H1 (cell line): ENCODE measurements around the gene JMJD7. TPM values are rescaled to one million over a fixed set of nuclear protein-coding genes. Genes with fewer than 3 reads are reported as not detected.

Experiments used
- CTCF ChIA-PET: fragments of 300-600 bp; sonication (Branson Sonifier 250); formaldehyde crosslinking; loops from one replicate; lab custom pipeline; 2021; ENCODE audit not compliant: partially characterized antibody; lab: Charles Lee
- POLR2A ChIA-PET: fragments of 300-600 bp; sonication (Branson Sonifier 250); formaldehyde crosslinking; loops from one replicate; lab custom pipeline; 2021; ENCODE audit warnings: inconsistent platforms; ENCODE audit not compliant: partially characterized antibody; lab: Charles Lee
- DNase-seq, 2 experiments: peaks; one replicate each; pipeline versions ENCODE4 v3.0.0 to v3.0.0-alpha.2; 2010 to 2022; ENCODE audit warnings: low spot score in 2 of 2, low read depth in 1 of 2, mixed read lengths in 1 of 2
- FAIRE-seq: peaks from 2 replicates; lab custom pipeline; 2011; peaks lifted over from hg19 to GRCh38; lab: Jason Lieb, UNC
- H2AFZ ChIP-seq: 2 replicates; pipeline ENCODE4 v1.8.1; 2012; ENCODE audit warnings: low read length, inconsistent platforms
- H2AK5ac ChIP-seq: 2 replicates; pipeline ENCODE4 v1.6.1; 2013; ENCODE audit warnings: low read depth, low read length
- H2BK120ac ChIP-seq: replicated peaks from 2 replicates; pipeline ENCODE3; 2013; ENCODE audit warnings: low read depth, low read length, inconsistent platforms
- H2BK12ac ChIP-seq: 2 replicates; pipeline ENCODE4 v1.6.1; 2013; ENCODE audit warnings: low read depth, low read length
- H2BK15ac ChIP-seq: 2 replicates; pipeline ENCODE4 v1.6.1; 2013; ENCODE audit warnings: low read length
- H2BK20ac ChIP-seq: 2 replicates; pipeline ENCODE4 v1.6.1; 2013; ENCODE audit warnings: low read length
- H2BK5ac ChIP-seq: 2 replicates; pipeline ENCODE4 v1.6.1; 2013; ENCODE audit warnings: low read depth, low read length
- H3K14ac ChIP-seq: 2 replicates; pipeline ENCODE4 v1.6.1; 2013; ENCODE audit warnings: inconsistent platforms; ENCODE audit not compliant: insufficient read length
- H3K18ac ChIP-seq: 2 replicates; pipeline ENCODE4 v1.6.1; 2013; ENCODE audit warnings: low read length; ENCODE audit errors: extremely low read depth
- H3K23ac ChIP-seq: 2 replicates; pipeline ENCODE4 v1.6.1; 2013; ENCODE audit warnings: inconsistent platforms; ENCODE audit not compliant: insufficient read length
- H3K23me2 ChIP-seq: 2 replicates; pipeline ENCODE4 v1.6.1; 2013; ENCODE audit warnings: low read depth, low read length
- H3K27ac ChIP-seq: 2 replicates; pipeline ENCODE4 v1.6.1; 2011; ENCODE audit warnings: low read depth, low read length, inconsistent platforms
- H3K27me3 ChIP-seq, 4 experiments: replicated peaks in 1 of 4; 1 replicate in 1 of 4; 2 replicates in 3 of 4; pipeline versions ENCODE4 v1.6.1 to v1.8.1; 2011 to 2013; ENCODE audit warnings: low read length in 3 of 4, mild to moderate bottlenecking in 3 of 4, inconsistent platforms in 2 of 4, mixed read lengths in 2 of 4, moderate library complexity in 1 of 4; ENCODE audit not compliant: control insufficient read depth in 3 of 4, insufficient read depth in 3 of 4; ENCODE audit errors: extremely low read depth in 1 of 4
- H3K36me3 ChIP-seq, 4 experiments: 2 replicates each; pipeline versions ENCODE4 v1.6.1 to v1.8.1; 2011 to 2013; ENCODE audit warnings: mild to moderate bottlenecking in 4 of 4, low read length in 3 of 4, moderate library complexity in 2 of 4, control low read depth in 1 of 4, inconsistent platforms in 1 of 4; ENCODE audit not compliant: insufficient read depth in 4 of 4, control insufficient read depth in 2 of 4
- H3K4ac ChIP-seq: replicated peaks from 2 replicates; pipeline ENCODE3; 2013; ENCODE audit warnings: low read length, low read depth, mixed read lengths, inconsistent platforms; ENCODE audit not compliant: insufficient read length
- H3K4me1 ChIP-seq, 4 experiments: replicated peaks in 1 of 4; 1 replicate in 1 of 4; 2 replicates in 3 of 4; pipeline versions ENCODE4 v1.6.1 to v1.8.1; 2011 to 2013; ENCODE audit warnings: low read length in 3 of 4, inconsistent platforms in 2 of 4, mixed read lengths in 1 of 4; ENCODE audit not compliant: insufficient read depth in 4 of 4, control insufficient read depth in 3 of 4
- H3K4me2 ChIP-seq, 2 experiments: 2 replicates each; pipeline versions ENCODE4 v1.6.1 to v1.8.1; 2011 to 2013; ENCODE audit warnings: low read depth in 2 of 2, low read length in 2 of 2, control low read depth in 1 of 2, inconsistent platforms in 1 of 2, mild to moderate bottlenecking in 1 of 2; ENCODE audit not compliant: insufficient read depth in 1 of 2
- H3K4me3 ChIP-seq, 4 experiments: fragments of 200-600, 300-600 bp in 1 of 4; sonication (generic), shearing (Covaris generic), sonication (Bioruptor Twin) in 1 of 4; 2 replicates each; pipeline versions ENCODE4 v1.5.1 to v1.8.1; 2011 to 2016; ENCODE audit warnings: low read length in 4 of 4, low read depth in 3 of 4, control low read depth in 2 of 4, inconsistent platforms in 2 of 4, mild to moderate bottlenecking in 2 of 4, mixed read lengths in 1 of 4, moderate library complexity in 1 of 4; ENCODE audit not compliant: insufficient read depth in 2 of 4; ENCODE audit errors: extremely low read depth in 1 of 4
- H3K56ac ChIP-seq: replicated peaks from 2 replicates; pipeline ENCODE3; 2013; ENCODE audit warnings: low read depth, mild to moderate bottlenecking, mixed read lengths, low read length, inconsistent platforms; ENCODE audit not compliant: insufficient read length
- H3K79me1 ChIP-seq: 2 replicates; pipeline ENCODE4 v1.6.1; 2013; ENCODE audit warnings: low read depth, low read length, control low read depth
- H3K79me2 ChIP-seq, 2 experiments: 2 replicates each; pipeline versions ENCODE4 v1.6.1 to v1.8.1; 2012 to 2013; ENCODE audit warnings: low read length in 2 of 2, mild to moderate bottlenecking in 2 of 2, inconsistent platforms in 1 of 2; ENCODE audit not compliant: insufficient read depth in 2 of 2, control insufficient read depth in 1 of 2
- H3K9ac ChIP-seq, 4 experiments: replicated peaks in 1 of 4; 1 replicate in 1 of 4; 2 replicates in 3 of 4; pipeline versions ENCODE4 v1.6.1 to v1.8.1; 2011 to 2013; ENCODE audit warnings: low read depth in 3 of 4, low read length in 3 of 4, control low read depth in 2 of 4, mild to moderate bottlenecking in 2 of 4, moderate library complexity in 2 of 4, inconsistent platforms in 1 of 4; ENCODE audit errors: extremely low read depth in 1 of 4
- H3K9me3 ChIP-seq, 2 experiments: 2 replicates each; pipeline versions ENCODE4 v1.6.1 to v1.8.1; 2012 to 2013; ENCODE audit warnings: mild to moderate bottlenecking in 2 of 2, moderate library complexity in 2 of 2, control low read depth in 1 of 2, inconsistent platforms in 1 of 2, low read depth in 1 of 2, low read length in 1 of 2, mixed read lengths in 1 of 2; ENCODE audit not compliant: insufficient read depth in 2 of 2
- H4K20me1 ChIP-seq, 2 experiments: replicated peaks in 1 of 2; 2 replicates each; pipeline versions ENCODE3 to v1.8.1; 2011 to 2013; ENCODE audit warnings: inconsistent platforms in 2 of 2, low read length in 2 of 2, mild to moderate bottlenecking in 1 of 2; ENCODE audit not compliant: insufficient read depth in 2 of 2, control insufficient read depth in 1 of 2
- H4K5ac ChIP-seq: 2 replicates; pipeline ENCODE4 v1.6.1; 2013; ENCODE audit warnings: low read length, low read depth, mixed read lengths, inconsistent platforms; ENCODE audit not compliant: insufficient read length
- H4K8ac ChIP-seq: 2 replicates; pipeline ENCODE4 v1.8.0; 2013; ENCODE audit warnings: mild to moderate bottlenecking, moderate library complexity, low read length, inconsistent platforms; ENCODE audit not compliant: insufficient read depth; ENCODE audit errors: extremely low read depth
- H4K91ac ChIP-seq: replicated peaks from 2 replicates; pipeline ENCODE3; 2013; ENCODE audit warnings: low read length, mixed read lengths, inconsistent platforms; ENCODE audit not compliant: insufficient read length
- ATF3 ChIP-seq: IDR thresholded peaks from 2 replicates; pipeline ENCODE4 v1.6.1; 2011; ENCODE audit warnings: low read depth, mild to moderate bottlenecking, low read length; ENCODE audit not compliant: insufficient read depth
- CTCF ChIP-seq, 3 experiments: IDR thresholded peaks; 1 replicate in 2 of 3; 2 replicates in 1 of 3; pipeline versions ENCODE4 v1.5.1 to v1.6.1; 2011; ENCODE audit warnings: low read length in 3 of 3, mild to moderate bottlenecking in 3 of 3, inconsistent platforms in 2 of 3, low read depth in 1 of 3, moderate library complexity in 1 of 3; ENCODE audit not compliant: insufficient read depth in 1 of 3; ENCODE audit errors: control extremely low read depth in 1 of 3
- KDM1A ChIP-seq: fragments of 200-600, 300-600 bp; sonication (generic); IDR thresholded peaks from 2 replicates; pipeline ENCODE4 v1.7.1; 2016; ENCODE audit warnings: mild to moderate bottlenecking, low read length, borderline replicate concordance
- RAD21 ChIP-seq, 2 experiments: IDR thresholded peaks in 1 of 2; conservative IDR thresholded peaks in 1 of 2; 2 replicates each; pipeline ENCODE4 v1.6.1; 2011; ENCODE audit warnings: low read depth in 2 of 2, low read length in 2 of 2, improper control_type of control experiment in 1 of 2, inconsistent platforms in 1 of 2, mild to moderate bottlenecking in 1 of 2, moderate library complexity in 1 of 2
- WGBS, 2 experiments: shearing (Covaris generic) in 1 of 2; methylation state at CpG; one replicate each; pipeline versions ENCODE4 v1.1.6 to v1.1.7; 2013 to 2015; ENCODE audit warnings: low lambda C conversion rate in 2 of 2, mixed read lengths in 2 of 2, inconsistent platforms in 1 of 2, low coverage in 1 of 2, missing lambda C conversion rate in 1 of 2; ENCODE audit not compliant: insufficient replicate concordance in 2 of 2, insufficient coverage in 1 of 2, insufficient read length in 1 of 2; ENCODE audit errors: extremely low coverage in 1 of 2, missing lambda C conversion rate in 1 of 2; 5-methylcytosine and 5-hydroxymethylcytosine counted together
- polyA plus RNA-seq, 7 experiments: library from polyadenylated mRNA; depleted of rRNA in 3 of 7; stranded (reverse) in 5 of 7; unstranded in 2 of 7; fragments of >200 nt in 5 of 7; fragments of 200-250 nt in 2 of 7; gene quantifications; 1 replicate in 5 of 7; 2 replicates in 1 of 7; 4 replicates in 1 of 7; pipeline versions ENCODE4 v1.2.1 to v1.2.3, GENCODE V29; 2011 to 2013; ENCODE audit warnings: missing spikeins in 2 of 7, mixed read lengths in 2 of 7
- total RNA-seq: library from RNA; stranded (reverse); fragmentation: NEBNext Ultra II Directional; extraction: Animal tissue kit (Norgen Biotek cat#: 25700); gene quantifications from 2 replicates; pipeline ENCODE4 v1.2.1, GENCODE V29; 2021

Gene JMJD7
- total and polyA plus RNA-seq, 2 of the 8 experiments (the other 6 are each of a cell fraction or from before 2014, with no cell fraction given) = 15.0 to 20.0 TPM

GRCh38 chr15:41860049-41860828 is 32.3 kb downstream of the JMJD7 start:
- no peaks in the 10 kb centered on the region for H4K20me1 ChIP-seq
- no peak overlapping the region for H2BK12ac ChIP-seq
- no peak overlapping the region for H2AFZ ChIP-seq
- H4K5ac ChIP-seq = no peak overlapping the region
- no peak overlapping the region for H3K4ac ChIP-seq
- DNase-seq (no peak), FAIRE-seq (no peak)
- no peak overlapping the region for H3K4me3 ChIP-seq
- no peak overlapping the region for H2BK15ac ChIP-seq
- no peak overlapping the region for H3K56ac ChIP-seq
- H3K4me2 ChIP-seq = no peak overlapping the region
- no peak overlapping the region for H2BK120ac ChIP-seq
- POLR2A ChIA-PET = interaction anchor here (3.6 kb wide), 1 partner anchor 8 kb away, joined by 22 read pairs; no protein-coding TSS in a partner anchor
- no peak overlapping the region for H3K27ac ChIP-seq
- H4K91ac ChIP-seq = no peak overlapping the region
- no peak overlapping the region for H2BK20ac ChIP-seq
- no peaks in the 10 kb centered on the region for H3K9me3 ChIP-seq
- H3K79me1 ChIP-seq = no peaks in the 10 kb centered on the region
- H3K36me3 ChIP-seq = no peaks in the 10 kb centered on the region
- no peaks in the 10 kb centered on the region for H3K23me2 ChIP-seq
- no peak overlapping the region for H3K23ac ChIP-seq
- no peak overlapping the region for H2BK5ac ChIP-seq
- peaks cover 0 to 13% (median 3%) of the 10 kb centered on the region in 4 experiments; a peak in 4 of 7 replicates for H3K4me1 ChIP-seq
- no peak overlapping the region; the same call in 1 of the 2 replicates for H3K18ac ChIP-seq
- no peak overlapping the region for H2AK5ac ChIP-seq
- H3K14ac ChIP-seq = no peak overlapping the region
- no peak overlapping the region for H3K9ac ChIP-seq
- H3K27me3 ChIP-seq = no peaks in the 10 kb centered on the region; a peak in 3 of 7 replicates
- TF ChIP-seq CTCF (IDR thresholded peaks at IDR 0.05; ENCODE audit: control extremely low read depth in 1 of 3, insufficient read depth in 1 of 3, low read depth in 1 of 3, low read length in 3 of 3) = peak in 1 of 3 experiments; percentile 42; a peak in 1 of 4 replicates
- TF ChIP-seq KDM1A = no peak
- no peak for TF ChIP-seq ATF3
- peak in 1 of 2 experiments; percentile 32; a peak in 1 of 4 replicates for TF ChIP-seq RAD21 (IDR thresholded peaks at IDR 0.05 in 1 of 2, conservative IDR thresholded peaks at IDR 0.05 in 1 of 2; ENCODE audit: low read depth in 2 of 2, low read length in 2 of 2)
- no peaks in the 10 kb centered on the region for H3K79me2 ChIP-seq
- 88% methylated on average over 15 of the region's 15 CpGs; no CpG with 5 or more reads in 1 of the 2 experiments for WGBS, 2 experiments
- CTCF ChIA-PET = interaction anchor here (0.6 to 5.5 kb wide), 16 partner anchors 9 to 333 kb away, joined by 3 to 49 read pairs (median 4); partner anchors contain the start of gene PLA2G4B
- H4K8ac ChIP-seq = no peak overlapping the region
